Colonic mucosa (tissue), 4 donors: ENCODE data around the gene IGFBP3. TPM values are rescaled to one million over a fixed set of nuclear protein-coding genes. Genes with fewer than 3 reads are reported as not detected.

Experiments used
- DNase-seq: peaks from one replicate; pipeline ENCODE4 v3.0.0-alpha.2; 2020
- H3K27ac ChIP-seq: fragments of 200-600 bp; one replicate; pipeline ENCODE4 v1.8.0; 2021
- H3K27me3 ChIP-seq: fragments of 200-600 bp; one replicate; pipeline ENCODE4 v1.8.0; 2021
- H3K36me3 ChIP-seq: fragments of 200-600 bp; one replicate; pipeline ENCODE4 v1.8.0; 2021
- H3K4me1 ChIP-seq: fragments of 200-600 bp; one replicate; pipeline ENCODE4 v1.8.0; 2021; ENCODE audit warnings: mild to moderate bottlenecking
- H3K4me3 ChIP-seq: fragments of 200-600 bp; one replicate; pipeline ENCODE4 v1.8.0; 2021
- H3K9ac ChIP-seq, 2 donors: one replicate each; pipeline ENCODE4 v1.7.0; 2013; ENCODE audit warnings: control low read depth in 2 of 2, low read depth in 2 of 2, low read length in 2 of 2
- H3K9me3 ChIP-seq: fragments of 200-600 bp; one replicate; pipeline ENCODE4 v1.8.0; 2021
- CTCF ChIP-seq: fragments of 200-600 bp; IDR thresholded peaks from one replicate; pipeline ENCODE4 v1.8.0; 2022; ENCODE audit warnings: antibody characterized with exemption, mild to moderate bottlenecking
- intact Hi-C: fragments of 100-400 bp; cut with DNase I; formaldehyde crosslinking; loops from one replicate; pipeline ENCODE4 v1.14.1; 2022
- total RNA-seq, 2 donors: library from RNA; stranded (reverse); fragmentation: NEBNext Ultra II Directional in 1 of 2; extraction: Animal tissue kit (Norgen Biotek cat#: 25700) in 1 of 2; gene quantifications; one replicate each; pipeline ENCODE4 v1.2.1, GENCODE V29; 2021
- donor health status: healthy.
- donor health status: DM: no; HTN: no; CAD: no.
- donor health status: DM: no; HTN: no; CAD: no.

The IGFBP3 gene
- total RNA-seq, 2 donors from 2014 or later = 23.2 to 36.9 TPM

- intact Hi-C loops = no loop called here
Measured at GRCh38 chr7:45912972-45913371, 8.1 kb downstream of the IGFBP3 start.

GRCh38 chr7:45911311-45911710 lies 9.8 kb downstream of the IGFBP3 start:
- Histone ChIP-seq H3K4me3 (no peak overlapping the region), H3K36me3 (no peaks in the 10 kb centered on the region), H3K9me3 (no peaks in the 10 kb centered on the region), H3K27me3 (no peaks in the 10 kb centered on the region), H3K4me1 (no peaks in the 10 kb centered on the region), H3K9ac (no peak overlapping the region), H3K27ac (no peak overlapping the region)
- TF ChIP-seq CTCF = no peak
- intact Hi-C loops = no loop called here
- no peak for DNase-seq

More at GRCh38 chr7:45912972-45913371, 8.1 kb downstream of the IGFBP3 start:
- no peak overlapping the region for H3K9ac ChIP-seq
- no peaks in the 10 kb centered on the region for H3K36me3 ChIP-seq
- DNase-seq = no peak
- no peak overlapping the region for H3K4me3 ChIP-seq
- H3K4me1 ChIP-seq = no peaks in the 10 kb centered on the region
- H3K9me3 ChIP-seq = no peaks in the 10 kb centered on the region
- TF ChIP-seq CTCF = no peak
- H3K27me3 ChIP-seq = no peaks in the 10 kb centered on the region
- no peak overlapping the region for H3K27ac ChIP-seq

GRCh38 chr7:45910855-45911254 lies 10.2 kb downstream of the IGFBP3 start:
- Histone ChIP-seq H3K9ac (no peak overlapping the region), H3K4me1 (no peaks in the 10 kb centered on the region), H3K27ac (no peak overlapping the region), H3K27me3 (no peaks in the 10 kb centered on the region), H3K4me3 (no peak overlapping the region), H3K9me3 (no peaks in the 10 kb centered on the region), H3K36me3 (no peaks in the 10 kb centered on the region)
- DNase-seq = no peak
- intact Hi-C loops = no loop called here
- TF ChIP-seq CTCF = no peak

GRCh38 chr7:45909561-45909960 lies 11.5 kb downstream of the IGFBP3 start:
- no peaks in the 10 kb centered on the region for H3K9me3 ChIP-seq
- no peak for TF ChIP-seq CTCF
- H3K27ac ChIP-seq = no peak overlapping the region
- no peaks in the 10 kb centered on the region for H3K36me3 ChIP-seq
- no peaks in the 10 kb centered on the region for H3K27me3 ChIP-seq
- no peak overlapping the region for H3K9ac ChIP-seq
- no peak overlapping the region for H3K4me3 ChIP-seq
- intact Hi-C loops = no loop called here
- DNase-seq = no peak
- H3K4me1 ChIP-seq = no peaks in the 10 kb centered on the region

- Histone ChIP-seq H3K27me3 (no peaks in the 10 kb centered on the region), H3K9ac (no peak overlapping the region), H3K9me3 (no peaks in the 10 kb centered on the region), H3K4me1 (no peaks in the 10 kb centered on the region), H3K27ac (no peak overlapping the region), H3K36me3 (no peaks in the 10 kb centered on the region), H3K4me3 (no peak overlapping the region)
- intact Hi-C loops = no loop called here
- no peak for DNase-seq
- TF ChIP-seq CTCF = no peak
Measured at GRCh38 chr7:45902820-45903219, 18.3 kb downstream of the IGFBP3 start.

- Histone ChIP-seq H3K9ac (no peak overlapping the region), H3K4me3 (no peak overlapping the region), H3K9me3 (no peaks in the 10 kb centered on the region), H3K27me3 (no peaks in the 10 kb centered on the region), H3K27ac (no peak overlapping the region), H3K36me3 (no peaks in the 10 kb centered on the region), H3K4me1 (no peaks in the 10 kb centered on the region)
- no peak for DNase-seq
- no peak for TF ChIP-seq CTCF
- intact Hi-C loops = no loop called here
Measured at GRCh38 chr7:45901566-45901965, 19.5 kb downstream of the IGFBP3 start.
